Tibial artery (tissue), 4 donors: ENCODE results near the gene TMEM132A.
A peak's percentile ranks its signal among the peaks of the same experiment; 100 is the strongest.

ENCODE experiments used
- DNase-seq, 2 donors: peaks; one replicate each; pipeline ENCODE4 v3.0.0-alpha.2; 2019
- H3K27ac ChIP-seq, 2 donors: fragments of 200-600 bp; sonication (generic) in 1 of 2; 1 replicate in 1 of 2; 2 replicates in 1 of 2; pipeline ENCODE4 v1.5.1; 2018 to 2019; ENCODE audit warnings: mild to moderate bottlenecking in 1 of 2
- H3K27me3 ChIP-seq, 2 donors: fragments of 200-600 bp; sonication (generic) in 1 of 2; one replicate each; pipeline versions ENCODE4 v1.5.1 to v1.6.0; 2016 to 2019
- H3K36me3 ChIP-seq, 3 donors: fragments of 200-600 bp; sonication (generic) in 2 of 3; one replicate each; pipeline ENCODE4 v1.5.1; 2016 to 2019; ENCODE audit warnings: mild to moderate bottlenecking in 2 of 3
- H3K4me1 ChIP-seq, 4 donors: fragments of 200-600 bp; sonication (generic) in 2 of 4; 1 replicate in 3 of 4; 2 replicates in 1 of 4; pipeline ENCODE4 v1.5.1; 2016 to 2019
- H3K4me3 ChIP-seq, 2 donors: fragments of 200-600 bp; sonication (generic) in 1 of 2; 1 replicate in 1 of 2; 2 replicates in 1 of 2; pipeline ENCODE4 v1.5.1; 2018 to 2019; ENCODE audit warnings: mild to moderate bottlenecking in 2 of 2
- H3K9me3 ChIP-seq, 3 donors: fragments of 200-600 bp; sonication (generic) in 1 of 3; one replicate each; pipeline ENCODE4 v1.5.1; 2016 to 2019
- intact Hi-C: fragments of 100-400 bp; cut with DNase I; formaldehyde crosslinking; loops from one replicate; pipeline ENCODE4 v1.15.0; 2023; ENCODE audit warnings: low total_unique reads
- TF ChIP-seq, protein P1 (sequence below), 2 experiments: fragments of 200-600 bp in 1 of 2; fragments of 450-650 bp in 1 of 2; IDR thresholded peaks; one replicate each; pipeline ENCODE4 v1.5.1; 2017 to 2019; ENCODE audit warnings: antibody characterized with exemption in 2 of 2, mild to moderate bottlenecking in 1 of 2, moderate library complexity in 1 of 2

The TMEM132A gene

DNA sequence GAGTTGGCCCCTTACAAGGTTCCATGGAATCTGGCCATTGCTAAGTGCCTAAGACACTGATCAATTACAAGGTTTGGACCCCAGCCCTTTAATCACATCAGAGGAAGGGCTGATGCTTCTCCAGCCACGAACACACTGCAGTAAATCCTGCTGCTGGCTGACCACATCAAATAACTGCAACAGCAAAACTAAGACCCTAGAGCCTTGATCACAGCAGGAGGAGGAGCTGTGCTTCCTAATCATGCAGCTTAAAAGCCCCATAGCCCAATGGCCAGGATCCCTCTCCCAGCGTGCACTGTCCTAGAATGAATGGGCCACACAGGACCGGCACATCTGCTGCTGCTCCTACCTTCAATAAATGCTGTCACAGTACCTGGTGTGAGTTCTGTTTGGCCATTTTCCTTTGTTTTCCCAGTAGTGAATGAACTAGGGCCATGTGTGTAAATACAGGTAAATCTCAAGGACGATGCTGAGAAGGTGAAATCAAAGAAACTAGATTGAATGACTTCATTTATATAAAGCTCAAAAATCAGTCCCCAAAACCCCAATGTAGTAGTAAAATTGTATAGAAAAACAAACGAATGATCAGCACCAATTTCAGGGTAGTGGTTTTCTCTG lies 44.2 kb upstream of the TMEM132A start:
- Histone ChIP-seq H3K27me3 (no peaks in the 10 kb centered on the region), H3K36me3 (peaks cover 0 to 30% (median 7%) of the 10 kb centered on the region in 3 donors), H3K9me3 (no peaks in the 10 kb centered on the region), H3K4me1 (no peaks in the 10 kb centered on the region), H3K27ac (no peak overlapping the region), H3K4me3 (no peak overlapping the region)
- no peak for DNase-seq
- intact Hi-C loops, result no loop called here
- TF ChIP-seq, protein P1, sequence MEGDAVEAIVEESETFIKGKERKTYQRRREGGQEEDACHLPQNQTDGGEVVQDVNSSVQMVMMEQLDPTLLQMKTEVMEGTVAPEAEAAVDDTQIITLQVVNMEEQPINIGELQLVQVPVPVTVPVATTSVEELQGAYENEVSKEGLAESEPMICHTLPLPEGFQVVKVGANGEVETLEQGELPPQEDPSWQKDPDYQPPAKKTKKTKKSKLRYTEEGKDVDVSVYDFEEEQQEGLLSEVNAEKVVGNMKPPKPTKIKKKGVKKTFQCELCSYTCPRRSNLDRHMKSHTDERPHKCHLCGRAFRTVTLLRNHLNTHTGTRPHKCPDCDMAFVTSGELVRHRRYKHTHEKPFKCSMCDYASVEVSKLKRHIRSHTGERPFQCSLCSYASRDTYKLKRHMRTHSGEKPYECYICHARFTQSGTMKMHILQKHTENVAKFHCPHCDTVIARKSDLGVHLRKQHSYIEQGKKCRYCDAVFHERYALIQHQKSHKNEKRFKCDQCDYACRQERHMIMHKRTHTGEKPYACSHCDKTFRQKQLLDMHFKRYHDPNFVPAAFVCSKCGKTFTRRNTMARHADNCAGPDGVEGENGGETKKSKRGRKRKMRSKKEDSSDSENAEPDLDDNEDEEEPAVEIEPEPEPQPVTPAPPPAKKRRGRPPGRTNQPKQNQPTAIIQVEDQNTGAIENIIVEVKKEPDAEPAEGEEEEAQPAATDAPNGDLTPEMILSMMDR (IDR thresholded peaks at IDR 0.05), result no peak

DNA sequence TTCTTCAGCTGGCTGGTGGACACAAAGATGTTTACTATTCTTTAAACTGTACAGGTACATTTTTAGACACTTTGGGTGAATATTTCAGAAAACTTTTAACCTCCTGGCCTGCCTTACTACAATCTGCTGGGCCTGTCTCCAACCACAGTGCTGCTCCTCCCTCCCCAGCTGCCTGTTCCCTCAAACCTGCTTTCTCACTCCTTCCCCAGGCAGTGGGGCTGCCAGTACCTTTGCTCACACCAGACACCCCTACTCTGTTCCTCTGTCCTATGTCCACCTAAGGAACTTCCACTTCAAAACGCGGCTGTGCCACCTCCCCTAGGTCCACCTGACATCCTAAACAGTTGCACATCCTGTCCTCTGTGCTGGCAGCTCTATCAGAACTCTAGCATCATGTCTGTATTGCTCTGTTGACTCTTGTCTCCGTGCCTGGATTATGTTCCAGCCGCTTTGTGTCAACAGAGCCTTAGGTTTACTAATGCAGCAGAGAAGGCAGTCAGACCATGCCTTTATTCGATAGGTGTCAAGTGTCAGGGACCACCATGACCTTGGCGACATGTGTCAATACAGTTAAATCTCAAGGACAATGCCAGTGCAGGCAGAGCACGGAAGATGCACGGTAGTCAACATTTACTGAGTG lies 43.5 kb upstream of the TMEM132A start:
- H3K36me3 ChIP-seq, result peaks cover 0 to 30% (median 7%) of the 10 kb centered on the region in 3 donors
- no peak overlapping the region for H3K27ac ChIP-seq
- H3K9me3 ChIP-seq, result no peaks in the 10 kb centered on the region
- TF ChIP-seq, protein P1 (IDR thresholded peaks at IDR 0.05), result no peak
- H3K4me1 ChIP-seq, result no peaks in the 10 kb centered on the region
- no peaks in the 10 kb centered on the region for H3K27me3 ChIP-seq
- H3K4me3 ChIP-seq, result no peak overlapping the region
- intact Hi-C loops, result no loop called here
- DNase-seq, result no peak

GRCh38 chr11:60887556-60887955 lies 36.7 kb upstream of the TMEM132A start:
- intact Hi-C loops, result no loop called here
- Histone ChIP-seq H3K27me3 (no peaks in the 10 kb centered on the region), H3K9me3 (no peaks in the 10 kb centered on the region), H3K4me1 (no peaks in the 10 kb centered on the region), H3K36me3 (peaks cover 18 to 41% (median 19%) of the 10 kb centered on the region in 3 donors), H3K4me3 (no peak overlapping the region), H3K27ac (no peak overlapping the region)
- DNase-seq, result no peak
- TF ChIP-seq, protein P1 (IDR thresholded peaks at IDR 0.05), result peak; percentile 28 to 31

DNA sequence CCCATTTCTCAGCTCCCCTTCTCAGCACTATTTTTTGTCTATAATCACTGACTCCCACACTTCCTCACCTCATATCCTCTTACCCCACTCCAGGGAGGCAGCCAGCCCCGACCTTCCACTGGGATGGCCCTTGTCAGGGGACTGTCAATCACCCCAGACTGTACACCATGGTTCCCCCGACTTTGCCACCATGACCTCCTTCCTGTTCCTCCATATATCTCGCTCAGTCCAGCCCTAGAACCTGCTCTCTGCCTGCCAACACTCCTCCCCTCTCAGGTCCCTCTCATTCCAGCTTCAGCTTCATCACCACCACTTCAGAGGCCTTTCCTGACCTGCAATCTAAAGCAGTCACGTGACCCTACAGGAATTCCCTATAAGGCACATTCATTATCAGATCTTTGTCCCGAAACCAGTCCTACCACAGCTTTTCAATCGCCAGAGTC lies 34.4 kb upstream of the TMEM132A start:
- Histone ChIP-seq H3K36me3 (peaks cover 37 to 64% (median 40%) of the 10 kb centered on the region in 3 donors), H3K4me3 (no peak overlapping the region), H3K27ac (no peak overlapping the region), H3K27me3 (no peaks in the 10 kb centered on the region), H3K4me1 (no peaks in the 10 kb centered on the region), H3K9me3 (no peaks in the 10 kb centered on the region)
- DNase-seq, result no peak
- intact Hi-C loops, result no loop called here
- TF ChIP-seq, protein P1 (IDR thresholded peaks at IDR 0.05), result no peak

GRCh38 chr11:60890696-60891095 lies 33.6 kb upstream of the TMEM132A start:
- H3K36me3 ChIP-seq, result peaks cover 40 to 72% (median 48%) of the 10 kb centered on the region in 3 donors
- H3K27me3 ChIP-seq, result no peaks in the 10 kb centered on the region
- no peaks in the 10 kb centered on the region for H3K9me3 ChIP-seq
- H3K27ac ChIP-seq, result no peak overlapping the region
- TF ChIP-seq, protein P1 (IDR thresholded peaks at IDR 0.05), result no peak
- intact Hi-C loops, result no loop called here
- no peaks in the 10 kb centered on the region for H3K4me1 ChIP-seq
- DNase-seq, result no peak
- no peak overlapping the region for H3K4me3 ChIP-seq
